Thoracic aorta (tissue), 2 donors: ENCODE results near the gene ULK2. TPM values are rescaled to one million over a fixed set of nuclear protein-coding genes. Genes with fewer than 3 reads are reported as not detected.

ENCODE experiments used
- ATAC-seq: fragments of 150-250 bp; one replicate; pipeline ENCODE4 v1.8.0; 2017; ENCODE audit warnings: low read depth; ENCODE audit not compliant: insufficient number of reproducible peaks, low FRiP score
- DNase-seq: peaks from one replicate; pipeline ENCODE4 v3.0.0-alpha.2; 2020; ENCODE audit warnings: low spot score
- H3K27ac ChIP-seq, 2 donors: fragments of 200-600 bp; sonication (generic); 1 replicate in 1 of 2; 2 replicates in 1 of 2; pipeline ENCODE4 v1.5.1; 2016; ENCODE audit warnings: mild to moderate bottlenecking in 2 of 2, moderate library complexity in 2 of 2
- H3K27me3 ChIP-seq: fragments of 200-600 bp; sonication (generic); replicated peaks from 2 replicates; pipeline ENCODE4 v1.6.0; 2016; ENCODE audit warnings: mild to moderate bottlenecking; ENCODE audit not compliant: insufficient read depth
- H3K36me3 ChIP-seq: fragments of 200-600 bp; sonication (generic); one replicate; pipeline ENCODE4 v1.5.1; 2016
- H3K4me1 ChIP-seq, 2 donors: fragments of 200-600 bp; sonication (generic); 1 replicate in 1 of 2; 2 replicates in 1 of 2; pipeline versions ENCODE4 v1.5.1 to v1.6.0; 2016; ENCODE audit warnings: low read depth in 2 of 2, mild to moderate bottlenecking in 1 of 2; ENCODE audit not compliant: control insufficient read depth in 1 of 2
- H3K4me3 ChIP-seq: fragments of 200-600 bp; sonication (generic); 2 replicates; pipeline ENCODE4 v1.5.1; 2016; ENCODE audit warnings: mild to moderate bottlenecking
- H3K9me3 ChIP-seq: fragments of 200-600 bp; sonication (generic); 2 replicates; pipeline ENCODE4 v1.5.1; 2016
- CTCF ChIP-seq: fragments of 200-600 bp; sonication (generic); IDR thresholded peaks from one replicate; pipeline ENCODE4 v1.5.1; 2019; ENCODE audit warnings: antibody characterized with exemption
- total RNA-seq, 2 donors: library from RNA; depleted of rRNA; stranded (reverse); fragments of >200 nt; gene quantifications; one replicate each; pipeline versions ENCODE4 v1.1.0 to v1.2.3, GENCODE V29; 2016

Gene ULK2
- total RNA-seq, 2 donors from 2014 or later: 24.8 TPM

GRCh38 chr17:19747829-19748806 is 119.6 kb downstream of the ULK2 start, which contains the start of gene ALDH3A1:
ALDH3A1 (minus strand) TSS chr17:19748298; CDS start chr17:19745129, 3,169 bp downstream.
- Histone ChIP-seq H3K36me3 (no peaks in the 10 kb centered on the region), H3K27me3 (no peaks in the 10 kb centered on the region)
- no peak for DNase-seq

GRCh38 chr17:19747159-19747719 is 120.5 kb downstream of the ULK2 start:
- Histone ChIP-seq H3K27me3 (no peaks in the 10 kb centered on the region), H3K27ac (no peak overlapping the region), H3K36me3 (no peaks in the 10 kb centered on the region), H3K4me3 (no peak overlapping the region), H3K9me3 (no peaks in the 10 kb centered on the region), H3K4me1 (peaks cover 0 to 25% of the 10 kb centered on the region in 2 donors)
- DNase-seq (no peak), ATAC-seq (no peak)
- no peak for TF ChIP-seq CTCF

More at GRCh38 chr17:19747829-19748806, 119.6 kb downstream of the ULK2 start, which contains the start of gene ALDH3A1:
- no peak for ATAC-seq
- Histone ChIP-seq H3K9me3 (no peaks in the 10 kb centered on the region), H3K27ac (peak within 1 kb of the TSS in 1 of 2 donors; percentile 10), H3K4me3 (peak within 1 kb of the TSS; percentile 33), H3K4me1 (peaks cover 6 to 33% of the 10 kb centered on the region in 2 donors)
- no peak for TF ChIP-seq CTCF

GRCh38 chr17:19746517-19746916 is 121.2 kb downstream of the ULK2 start:
- ATAC-seq: no peak
- Histone ChIP-seq H3K36me3 (no peaks in the 10 kb centered on the region), H3K27me3 (no peaks in the 10 kb centered on the region), H3K4me1 (peaks cover 0 to 20% of the 10 kb centered on the region in 2 donors), H3K9me3 (no peaks in the 10 kb centered on the region), H3K4me3 (no peak overlapping the region), H3K27ac (no peak overlapping the region)
- no peak for DNase-seq
- no peak for TF ChIP-seq CTCF

- peak overlapping the region; percentile 73 for H3K4me3 ChIP-seq
- peaks cover 0 to 20% of the 10 kb centered on the region in 2 donors for H3K4me1 ChIP-seq
- no peaks in the 10 kb centered on the region for H3K27me3 ChIP-seq
- no peaks in the 10 kb centered on the region for H3K9me3 ChIP-seq
- ATAC-seq (peak; percentile 39), DNase-seq (peak; percentile 73)
- peak; percentile 95 for TF ChIP-seq CTCF
- no peak overlapping the region for H3K27ac ChIP-seq
- no peaks in the 10 kb centered on the region for H3K36me3 ChIP-seq
Observed at GRCh38 chr17:19744922-19745757, 122.6 kb downstream of the ULK2 start.
